HepG2 (cell line): ENCODE measurements around the gene TRPM1. TPM values are rescaled to one million over a fixed set of nuclear protein-coding genes. Genes with fewer than 3 reads are reported as not detected.

ENCODE experiments used
- BATF2 ChIP-seq: sonication (generic); formaldehyde crosslinking; IDR thresholded peaks from 2 replicates; pipeline ENCODE4 v1.8.0; 2022; ENCODE audit warnings: mild to moderate bottlenecking, missing genetic modification reagents, moderate library complexity
- CCAR2 ChIP-seq: fragments of 200-400 bp; formaldehyde crosslinking; optimal IDR thresholded peaks from 2 replicates; pipeline ENCODE3; 2018; ENCODE audit warnings: low read depth, mild to moderate bottlenecking, low read length, moderate library complexity
- ELF3 ChIP-seq: IDR thresholded peaks from 2 replicates; pipeline ENCODE4 v1.6.1; 2016; ENCODE audit warnings: missing genetic modification reagents, missing compliant biosample characterization
- MED8 ChIP-seq: sonication (generic); formaldehyde crosslinking; IDR thresholded peaks from 2 replicates; pipeline ENCODE4 v1.8.1; 2023; ENCODE audit warnings: mild to moderate bottlenecking, missing genetic modification reagents; ENCODE audit not compliant: insufficient replicate concordance
- NFIC ChIP-seq: IDR thresholded peaks from 2 replicates; pipeline ENCODE4 v1.6.1; 2012; ENCODE audit warnings: mild to moderate bottlenecking, low read length, inconsistent platforms
- PRMT3 ChIP-seq: sonication (generic); formaldehyde crosslinking; IDR thresholded peaks from 2 replicates; pipeline ENCODE4 v1.8.1; 2022; ENCODE audit warnings: low read depth, mild to moderate bottlenecking, moderate library complexity, missing genetic modification reagents, borderline replicate concordance
- THAP9 ChIP-seq: sonication (generic); formaldehyde crosslinking; IDR thresholded peaks from 2 replicates; pipeline ENCODE4; 2020; ENCODE audit warnings: missing genetic modification reagents, mild to moderate bottlenecking, borderline replicate concordance
- THYN1 ChIP-seq: sonication (generic); formaldehyde crosslinking; IDR thresholded peaks from 2 replicates; pipeline ENCODE4 v1.8.1; 2023; ENCODE audit warnings: low read depth, mild to moderate bottlenecking, moderate library complexity, missing genetic modification reagents, borderline replicate concordance
- ZMYM2 ChIP-seq: sonication (generic); formaldehyde crosslinking; IDR thresholded peaks from 2 replicates; pipeline ENCODE4 v1.8.0; 2022; ENCODE audit warnings: mild to moderate bottlenecking, missing genetic modification reagents
- ZNF264 ChIP-seq: sonication (generic); formaldehyde crosslinking; IDR thresholded peaks from 2 replicates; pipeline ENCODE4 v1.4.0; 2020; ENCODE audit warnings: missing genetic modification reagents
- ZNF790 ChIP-seq: sonication (generic); formaldehyde crosslinking; IDR thresholded peaks from 2 replicates; pipeline ENCODE4 v1.8.0; 2022; ENCODE audit warnings: missing genetic modification reagents, mild to moderate bottlenecking, borderline replicate concordance
- polyA plus RNA-seq, 8 experiments: library from polyadenylated mRNA; depleted of rRNA in 3 of 8; stranded (reverse) in 7 of 8; unstranded in 1 of 8; fragments of >200 nt; fragmentation: Illumina TruSeq in 4 of 8; extraction: Trizol in 4 of 8; gene quantifications; 2 replicates each; pipeline versions ENCODE4 v1.2.1 to v1.2.3, GENCODE V29; 2011 to 2016; ENCODE audit warnings: low read depth in 4 of 8, missing spikeins in 1 of 8, mixed read lengths in 1 of 8; ENCODE audit not compliant: insufficient read depth in 1 of 8
- total RNA-seq, 5 experiments: library from RNA; depleted of rRNA; stranded (reverse); fragments of >200 nt; fragmentation: Illumina TruSeq; extraction: Trizol; gene quantifications; 2 replicates each; pipeline ENCODE4 v1.2.3, GENCODE V29; 2016; ENCODE audit warnings: low read depth in 1 of 5

The TRPM1 gene
- total and polyA plus RNA-seq, 2 of the 13 experiments (the other 11 are each of a cell fraction or from before 2014, with no cell fraction given) = not detected

- TF ChIP-seq MED8 (no peak), ZNF264 (no peak), ZMYM2 (no peak), NFIC (no peak), CCAR2 (no peak), PRMT3 (CRISPR knock-in tag) (no peak), THYN1 (CRISPR knock-in tag) (no peak), ELF3 (CRISPR knock-in tag) (no peak), ZNF790 (CRISPR knock-in tag) (no peak), BATF2 (CRISPR knock-in tag) (no peak), THAP9 (CRISPR knock-in tag) (no peak)
Measured at GRCh38 chr15:31021067-31021665, 80.4 kb downstream of the TRPM1 start (continued).
